ENCODE measurements around the gene CYYR1.

The CYYR1 gene

GRCh38 chr21:26532208-26532607 lies 40.9 kb downstream of the CYYR1 start:
- H3K4me3 Mint-ChIP-seq, result no peak overlapping the region
- H3K9me3 Mint-ChIP-seq, result no peaks in the 10 kb centered on the region
- no peak overlapping the region for H3K27ac Mint-ChIP-seq
- no peaks in the 10 kb centered on the region for H3K4me1 Mint-ChIP-seq
- TF ChIP-seq CTCF (IDR thresholded peaks at IDR 0.05; ENCODE audit: unreplicated experiment in 3 of 3), result no peak
- peaks cover 28% of the 10 kb centered on the region for H3K36me3 Mint-ChIP-seq (ENCODE audit: low read depth)
- H3K27me3 Mint-ChIP-seq (ENCODE audit: low read depth), result no peaks in the 10 kb centered on the region

- no peak for TF ChIP-seq CTCF (IDR thresholded peaks at IDR 0.05; ENCODE audit: unreplicated experiment in 3 of 3)
- Mint-ChIP-seq H3K36me3 (ENCODE audit: low read depth) (peaks cover 24% of the 10 kb centered on the region), H3K4me1 (no peaks in the 10 kb centered on the region), H3K27ac (no peak overlapping the region), H3K4me3 (no peak overlapping the region), H3K9me3 (no peaks in the 10 kb centered on the region), H3K27me3 (ENCODE audit: low read depth) (no peaks in the 10 kb centered on the region)
Measured at GRCh38 chr21:26529526-26529925, 43.6 kb downstream of the CYYR1 start.

- H3K4me1 Mint-ChIP-seq, result no peaks in the 10 kb centered on the region
- H3K4me3 Mint-ChIP-seq, result no peak overlapping the region
- no peaks in the 10 kb centered on the region for H3K9me3 Mint-ChIP-seq
- peaks cover 20% of the 10 kb centered on the region for H3K36me3 Mint-ChIP-seq (ENCODE audit: low read depth)
- no peak overlapping the region for H3K27ac Mint-ChIP-seq
- no peaks in the 10 kb centered on the region for H3K27me3 Mint-ChIP-seq (ENCODE audit: low read depth)
- TF ChIP-seq CTCF (IDR thresholded peaks at IDR 0.05; ENCODE audit: unreplicated experiment in 3 of 3), result no peak
Measured at GRCh38 chr21:26528882-26529281, 44.2 kb downstream of the CYYR1 start.

GRCh38 chr21:26522704-26523103 lies 50.4 kb downstream of the CYYR1 start:
- Mint-ChIP-seq H3K9me3 (peaks cover 8% of the 10 kb centered on the region), H3K27ac (no peak overlapping the region), H3K36me3 (ENCODE audit: low read depth) (peaks cover 37% of the 10 kb centered on the region), H3K4me1 (no peaks in the 10 kb centered on the region), H3K27me3 (ENCODE audit: low read depth) (no peaks in the 10 kb centered on the region), H3K4me3 (no peak overlapping the region)
- no peak for TF ChIP-seq CTCF (IDR thresholded peaks at IDR 0.05; ENCODE audit: unreplicated experiment in 3 of 3)

- no peak for TF ChIP-seq CTCF (IDR thresholded peaks at IDR 0.05; ENCODE audit: unreplicated experiment in 3 of 3)
- H3K4me1 Mint-ChIP-seq, result no peaks in the 10 kb centered on the region
- H3K36me3 Mint-ChIP-seq (ENCODE audit: low read depth), result peaks cover 32% of the 10 kb centered on the region
- peaks cover 8% of the 10 kb centered on the region for H3K9me3 Mint-ChIP-seq
- H3K27me3 Mint-ChIP-seq (ENCODE audit: low read depth), result peaks cover 5% of the 10 kb centered on the region
- H3K4me3 Mint-ChIP-seq, result no peak overlapping the region
- H3K27ac Mint-ChIP-seq, result no peak overlapping the region
Measured at GRCh38 chr21:26519142-26519541, 53.9 kb downstream of the CYYR1 start.

- H3K4me3 Mint-ChIP-seq, result no peak overlapping the region
- H3K27ac Mint-ChIP-seq, result no peak overlapping the region
- peaks cover 5% of the 10 kb centered on the region for H3K27me3 Mint-ChIP-seq (ENCODE audit: low read depth)
- no peak for TF ChIP-seq CTCF (IDR thresholded peaks at IDR 0.05; ENCODE audit: unreplicated experiment in 3 of 3)
- no peaks in the 10 kb centered on the region for H3K4me1 Mint-ChIP-seq
- peaks cover 8% of the 10 kb centered on the region for H3K9me3 Mint-ChIP-seq
- peaks cover 20% of the 10 kb centered on the region for H3K36me3 Mint-ChIP-seq (ENCODE audit: low read depth)
Measured at GRCh38 chr21:26515257-26515656, 57.8 kb downstream of the CYYR1 start.

Data from nephron (organoid).